SK-N-SH treated with all-trans-retinoic acid at 6 μM for 48 hours (cell line): ENCODE data around the gene ABCC3.

ENCODE experiments used
- ATAC-seq: fragments of 200-7000 bp; cut with Tn5 transposase; 3 replicates; pipeline ENCODE4 v1.9.1; 2020; ENCODE audit warnings: mild to moderate bottlenecking, moderate library complexity
- ARNTL ChIP-seq: fragments of 450-650 bp; formaldehyde crosslinking; IDR thresholded peaks from 2 replicates; pipeline ENCODE4 v1.5.0; 2020; ENCODE audit warnings: low read depth, mild to moderate bottlenecking, moderate library complexity, borderline replicate concordance
- BACH2 ChIP-seq: fragments of 250-450 bp; sonication (Bioruptor Pico); IDR thresholded peaks from 2 replicates; pipeline ENCODE4 v1.9.0; 2021; ENCODE audit warnings: mild to moderate bottlenecking, borderline replicate concordance
- CREB5 ChIP-seq: fragments of 250-450 bp; sonication (Bioruptor Pico); IDR thresholded peaks from 2 replicates; pipeline ENCODE4 v1.5.1; 2020; ENCODE audit warnings: low read depth, mild to moderate bottlenecking, moderate library complexity
- CSDC2 ChIP-seq: fragments of 250-450 bp; sonication (Bioruptor Pico); IDR thresholded peaks from 2 replicates; pipeline ENCODE4 v1.5.0; 2020; ENCODE audit warnings: mild to moderate bottlenecking, moderate library complexity
- ESRRG ChIP-seq: fragments of 250-450 bp; sonication (Bioruptor Pico); IDR thresholded peaks from 2 replicates; pipeline ENCODE4 v1.6.1; 2021; ENCODE audit warnings: mild to moderate bottlenecking
- PATZ1 ChIP-seq: fragments of 250-450 bp; sonication (Bioruptor Pico); IDR thresholded peaks from 2 replicates; pipeline ENCODE4 v1.8.0; 2020; ENCODE audit warnings: mild to moderate bottlenecking, moderate library complexity, borderline replicate concordance
- POU6F1 ChIP-seq: fragments of 250-450 bp; sonication (Bioruptor Pico); IDR thresholded peaks from 2 replicates; pipeline ENCODE4 v1.8.0; 2021; ENCODE audit warnings: low read depth, mild to moderate bottlenecking, moderate library complexity, borderline replicate concordance
- RARB ChIP-seq: fragments of 250-450 bp; sonication (Bioruptor Pico); IDR thresholded peaks from 2 replicates; pipeline ENCODE4 v1.8.0; 2021; ENCODE audit warnings: mild to moderate bottlenecking, moderate library complexity
- SNAI2 ChIP-seq: fragments of 250-450 bp; sonication (Bioruptor Pico); IDR thresholded peaks from 2 replicates; pipeline ENCODE4 v1.5.0; 2020; ENCODE audit warnings: mild to moderate bottlenecking, moderate library complexity
- TCF4 ChIP-seq: fragments of 250-450 bp; sonication (Bioruptor Pico); IDR thresholded peaks from 2 replicates; pipeline ENCODE4 v1.8.0; 2021; ENCODE audit warnings: mild to moderate bottlenecking, moderate library complexity, borderline replicate concordance
- TSHZ2 ChIP-seq: fragments of 250-450 bp; sonication (Bioruptor Pico); IDR thresholded peaks from 2 replicates; pipeline ENCODE4 v1.5.0; 2020; ENCODE audit warnings: mild to moderate bottlenecking, moderate library complexity
- ZC3H10 ChIP-seq: fragments of 250-450 bp; sonication (Bioruptor Pico); IDR thresholded peaks from 2 replicates; pipeline ENCODE4 v1.5.1; 2021; ENCODE audit warnings: mild to moderate bottlenecking, moderate library complexity
- ZFP3 ChIP-seq: fragments of 250-450 bp; sonication (Bioruptor Pico); IDR thresholded peaks from 2 replicates; pipeline ENCODE4 v1.5.0; 2020; ENCODE audit warnings: mild to moderate bottlenecking, moderate library complexity
- ZFP30 ChIP-seq: fragments of 450-650 bp; formaldehyde crosslinking; IDR thresholded peaks from 2 replicates; pipeline ENCODE4 v1.5.0; 2022; ENCODE audit warnings: mild to moderate bottlenecking, moderate library complexity
- ZNF565 ChIP-seq: fragments of 450-650 bp; formaldehyde crosslinking; conservative IDR thresholded peaks from 2 replicates; pipeline ENCODE4 v1.5.0; 2020; ENCODE audit warnings: low read depth, mild to moderate bottlenecking, moderate library complexity
- ZNF70 ChIP-seq: fragments of 450-650 bp; formaldehyde crosslinking; IDR thresholded peaks from 2 replicates; pipeline ENCODE4 v1.5.0; 2020; ENCODE audit warnings: mild to moderate bottlenecking, moderate library complexity
- ZNF8 ChIP-seq: fragments of 450-650 bp; formaldehyde crosslinking; IDR thresholded peaks from 2 replicates; pipeline ENCODE4 v1.5.0; 2020; ENCODE audit warnings: mild to moderate bottlenecking, moderate library complexity

Gene ABCC3

GRCh38 chr17:50636804-50637195, 2.1 kb downstream of the ABCC3 start (continued):
- no peak for TF ChIP-seq POU6F1 (CRISPR knock-in tag)
- no peak for TF ChIP-seq ZNF8 (CRISPR knock-in tag)
- no peak for TF ChIP-seq CSDC2 (CRISPR knock-in tag)
- TF ChIP-seq ZFP3: no peak
- no peak for TF ChIP-seq CREB5 (CRISPR knock-in tag)
- no peak for TF ChIP-seq ZNF70 (CRISPR knock-in tag)

GRCh38 chr17:50637829-50638605, 3.3 kb downstream of the ABCC3 start:
- TF ChIP-seq BACH2 (CRISPR knock-in tag): no peak
- no peak for TF ChIP-seq TCF4 (CRISPR knock-in tag)
- no peak for TF ChIP-seq ZFP3
- no peak for TF ChIP-seq ARNTL (CRISPR knock-in tag)
- TF ChIP-seq ZFP30 (CRISPR knock-in tag): no peak
- TF ChIP-seq CSDC2 (CRISPR knock-in tag): no peak
- no peak for TF ChIP-seq TSHZ2 (CRISPR knock-in tag)
- no peak for TF ChIP-seq SNAI2 (CRISPR knock-in tag)
- TF ChIP-seq ZNF8 (CRISPR knock-in tag): no peak
- no peak for TF ChIP-seq PATZ1 (CRISPR knock-in tag)
- TF ChIP-seq ZNF565 (CRISPR knock-in tag): no peak
- TF ChIP-seq RARB (CRISPR knock-in tag): no peak
- TF ChIP-seq ESRRG (CRISPR knock-in tag): no peak
- TF ChIP-seq ZC3H10: no peak
- TF ChIP-seq ZNF70 (CRISPR knock-in tag): no peak
- ATAC-seq: no peak

GRCh38 chr17:50638606-50638965, 3.9 kb downstream of the ABCC3 start:
- ATAC-seq: peak; percentile 41
- TF ChIP-seq ZFP30 (CRISPR knock-in tag) (no peak), PATZ1 (CRISPR knock-in tag) (0 out of 2 replicates have a peak, but pooled peaks have one; percentile 24)
